ENCODE results near the gene CD79A.

The CD79A gene

GRCh38 chr19:41883821-41884733 lies 7.0 kb downstream of the CD79A start:
- peak overlapping the region; percentile 90 for H3K4me3 ChIP-seq (ENCODE audit: low read length)
- DNase-seq (ENCODE audit: low read depth): peak; percentile 87
- TF ChIP-seq, protein P1, sequence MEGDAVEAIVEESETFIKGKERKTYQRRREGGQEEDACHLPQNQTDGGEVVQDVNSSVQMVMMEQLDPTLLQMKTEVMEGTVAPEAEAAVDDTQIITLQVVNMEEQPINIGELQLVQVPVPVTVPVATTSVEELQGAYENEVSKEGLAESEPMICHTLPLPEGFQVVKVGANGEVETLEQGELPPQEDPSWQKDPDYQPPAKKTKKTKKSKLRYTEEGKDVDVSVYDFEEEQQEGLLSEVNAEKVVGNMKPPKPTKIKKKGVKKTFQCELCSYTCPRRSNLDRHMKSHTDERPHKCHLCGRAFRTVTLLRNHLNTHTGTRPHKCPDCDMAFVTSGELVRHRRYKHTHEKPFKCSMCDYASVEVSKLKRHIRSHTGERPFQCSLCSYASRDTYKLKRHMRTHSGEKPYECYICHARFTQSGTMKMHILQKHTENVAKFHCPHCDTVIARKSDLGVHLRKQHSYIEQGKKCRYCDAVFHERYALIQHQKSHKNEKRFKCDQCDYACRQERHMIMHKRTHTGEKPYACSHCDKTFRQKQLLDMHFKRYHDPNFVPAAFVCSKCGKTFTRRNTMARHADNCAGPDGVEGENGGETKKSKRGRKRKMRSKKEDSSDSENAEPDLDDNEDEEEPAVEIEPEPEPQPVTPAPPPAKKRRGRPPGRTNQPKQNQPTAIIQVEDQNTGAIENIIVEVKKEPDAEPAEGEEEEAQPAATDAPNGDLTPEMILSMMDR (conservative IDR thresholded peaks at IDR 0.05; ENCODE audit: low read depth, low read length): peak; percentile 23

GRCh38 chr19:41886761-41887710 lies 10.0 kb downstream of the CD79A start:
- TF ChIP-seq, protein P1 (conservative IDR thresholded peaks at IDR 0.05; ENCODE audit: low read depth, low read length): no peak
- H3K4me3 ChIP-seq (ENCODE audit: low read length): no peak overlapping the region
- DNase-seq (ENCODE audit: low read depth): no peak

DNA sequence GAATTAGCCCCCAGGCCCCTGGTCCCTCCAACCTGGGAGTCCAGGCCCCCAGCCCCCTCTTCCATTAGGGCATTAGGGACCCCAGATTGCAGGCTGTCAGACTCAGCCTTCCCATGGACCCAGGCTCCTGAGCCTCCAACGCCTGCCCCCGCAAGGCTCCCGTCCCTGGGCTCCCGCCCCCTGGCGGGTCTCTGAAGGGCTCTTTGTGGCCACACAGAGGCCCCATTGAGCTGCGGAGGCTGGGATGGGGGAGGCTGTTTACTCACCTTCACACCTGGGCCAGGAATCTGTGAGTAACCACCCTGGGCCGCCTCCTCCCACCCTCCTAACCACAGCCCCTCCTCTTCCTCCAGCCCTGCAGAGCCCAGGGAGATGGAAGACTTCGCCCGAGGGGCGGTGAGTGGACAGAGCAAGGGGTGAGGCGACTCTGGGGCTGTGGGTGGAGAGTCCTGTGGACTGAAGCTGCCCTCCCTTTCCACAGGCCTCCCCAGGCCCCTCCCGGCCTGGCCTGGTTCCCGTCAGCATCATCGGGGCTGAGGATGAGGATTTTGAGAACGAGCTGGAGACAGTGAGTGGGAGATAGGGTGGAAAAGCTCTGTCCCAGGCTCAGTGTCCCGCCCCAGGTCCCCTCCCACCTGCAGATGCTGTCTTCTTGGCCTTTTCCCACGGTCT lies 10.8 kb downstream of the CD79A start:
- no peak for DNase-seq (ENCODE audit: low read depth)
- TF ChIP-seq, protein P1 (conservative IDR thresholded peaks at IDR 0.05; ENCODE audit: low read depth, low read length): peak; percentile 9
- H3K4me3 ChIP-seq (ENCODE audit: low read length): no peak overlapping the region

DNA sequence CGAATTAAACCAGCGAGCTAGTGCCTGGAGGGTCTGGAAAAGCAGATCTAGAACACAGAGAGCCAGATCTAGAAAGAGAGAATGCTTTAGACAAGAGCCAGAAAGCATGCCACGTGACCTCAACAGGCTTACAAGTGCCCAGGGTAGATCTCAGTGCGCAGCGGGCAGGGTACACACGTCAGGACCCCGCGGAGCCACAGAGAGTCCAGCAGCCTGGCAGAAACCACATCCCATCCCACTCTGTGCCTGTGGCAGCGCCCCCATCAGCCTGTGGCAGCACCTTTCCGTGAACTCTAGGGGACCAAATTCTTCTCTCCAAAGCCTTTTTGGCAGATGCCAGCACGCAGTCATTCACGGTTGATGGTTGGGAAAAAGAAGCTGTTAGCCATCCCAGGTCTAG lies 11.8 kb downstream of the CD79A start:
- no peak for DNase-seq (ENCODE audit: low read depth)
- TF ChIP-seq, protein P1 (conservative IDR thresholded peaks at IDR 0.05; ENCODE audit: low read depth, low read length): no peak
- H3K4me3 ChIP-seq (ENCODE audit: low read length): no peak overlapping the region

GRCh38 chr19:41889896-41890295 lies 12.8 kb downstream of the CD79A start:
- DNase-seq (ENCODE audit: low read depth): no peak
- H3K4me3 ChIP-seq (ENCODE audit: low read length): no peak overlapping the region
- TF ChIP-seq, protein P1 (conservative IDR thresholded peaks at IDR 0.05; ENCODE audit: low read depth, low read length): no peak

GRCh38 chr19:41890936-41891335 lies 13.9 kb downstream of the CD79A start:
- no peak for DNase-seq (ENCODE audit: low read depth)
- H3K4me3 ChIP-seq (ENCODE audit: low read length): no peak overlapping the region
- TF ChIP-seq, protein P1 (conservative IDR thresholded peaks at IDR 0.05; ENCODE audit: low read depth, low read length): no peak

Data from retinal pigment epithelial cell (primary cell).